ENCODE measurements around the gene CPNE1. TPM values are rescaled to one million over a fixed set of nuclear protein-coding genes. Genes with fewer than 3 reads are reported as not detected.

Gene CPNE1
- total RNA-seq, 6 donors from 2014 or later, result 48.8 to 210 (median 177) TPM

DNA sequence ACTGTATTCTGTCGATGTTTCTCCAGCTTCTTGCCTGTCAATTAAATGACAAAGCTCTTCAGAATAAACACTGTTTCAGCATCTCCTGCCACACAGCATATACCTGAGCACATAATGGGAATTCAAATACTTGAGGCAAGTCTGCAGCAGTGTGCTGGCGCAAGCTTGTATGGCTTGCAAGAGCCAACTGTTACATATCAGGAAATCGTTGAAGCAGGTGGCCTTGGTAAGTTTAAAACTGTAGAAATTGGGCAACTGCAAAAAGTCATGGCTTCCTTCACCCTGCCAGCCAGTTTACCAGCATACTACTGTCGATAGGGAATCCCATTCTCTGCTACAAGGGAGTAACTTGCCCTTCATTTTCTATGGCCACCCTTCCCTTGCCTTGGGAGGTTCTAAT is 23.0 kb downstream of the CPNE1 start:
- no peak overlapping the region for H3K27ac ChIP-seq
- no peak overlapping the region for H3K4me3 ChIP-seq
- H3K27me3 ChIP-seq, result no peaks in the 10 kb centered on the region
- no peaks in the 10 kb centered on the region for H3K9me3 ChIP-seq
- WGBS, 2 donors, result 70 to 81% methylated on average over 4 of the region's 4 CpGs
- ATAC-seq (ENCODE audit: low FRiP score in 2 of 2) (no peak), DNase-seq (no peak)
- TF ChIP-seq POLR2AphosphoS5 (IDR thresholded peaks at IDR 0.05), result no peak
- no peak for TF ChIP-seq EP300 (IDR thresholded peaks at IDR 0.05)
- no peak for TF ChIP-seq POLR2A (IDR thresholded peaks at IDR 0.05)
- TF ChIP-seq, protein P1, sequence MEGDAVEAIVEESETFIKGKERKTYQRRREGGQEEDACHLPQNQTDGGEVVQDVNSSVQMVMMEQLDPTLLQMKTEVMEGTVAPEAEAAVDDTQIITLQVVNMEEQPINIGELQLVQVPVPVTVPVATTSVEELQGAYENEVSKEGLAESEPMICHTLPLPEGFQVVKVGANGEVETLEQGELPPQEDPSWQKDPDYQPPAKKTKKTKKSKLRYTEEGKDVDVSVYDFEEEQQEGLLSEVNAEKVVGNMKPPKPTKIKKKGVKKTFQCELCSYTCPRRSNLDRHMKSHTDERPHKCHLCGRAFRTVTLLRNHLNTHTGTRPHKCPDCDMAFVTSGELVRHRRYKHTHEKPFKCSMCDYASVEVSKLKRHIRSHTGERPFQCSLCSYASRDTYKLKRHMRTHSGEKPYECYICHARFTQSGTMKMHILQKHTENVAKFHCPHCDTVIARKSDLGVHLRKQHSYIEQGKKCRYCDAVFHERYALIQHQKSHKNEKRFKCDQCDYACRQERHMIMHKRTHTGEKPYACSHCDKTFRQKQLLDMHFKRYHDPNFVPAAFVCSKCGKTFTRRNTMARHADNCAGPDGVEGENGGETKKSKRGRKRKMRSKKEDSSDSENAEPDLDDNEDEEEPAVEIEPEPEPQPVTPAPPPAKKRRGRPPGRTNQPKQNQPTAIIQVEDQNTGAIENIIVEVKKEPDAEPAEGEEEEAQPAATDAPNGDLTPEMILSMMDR (IDR thresholded peaks at IDR 0.05), result no peak
- no peaks in the 10 kb centered on the region for H3K4me1 ChIP-seq
- no peaks in the 10 kb centered on the region for H3K36me3 ChIP-seq

DNA sequence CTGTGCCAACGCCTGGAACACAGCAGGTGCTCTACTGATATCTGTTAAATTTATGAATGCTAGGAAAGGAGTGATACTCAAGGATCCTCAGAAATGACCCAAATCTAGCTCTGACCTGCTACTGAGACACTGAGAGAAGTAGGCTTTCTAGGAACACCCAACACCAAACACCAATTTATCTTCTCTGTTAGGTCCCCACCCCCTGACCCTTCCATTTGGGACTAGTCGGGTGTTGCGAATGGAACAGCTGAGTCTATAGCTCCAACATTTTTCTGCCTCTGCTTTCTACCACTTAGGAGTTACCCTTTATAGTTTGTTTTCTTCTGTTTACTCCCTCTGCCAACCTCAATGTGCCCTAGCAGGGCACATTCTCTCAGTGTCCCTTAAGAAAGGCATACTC is 24.0 kb downstream of the CPNE1 start:
- H3K27ac ChIP-seq, result no peak overlapping the region
- no peak overlapping the region for H3K4me3 ChIP-seq
- no peak for ATAC-seq (ENCODE audit: low FRiP score in 2 of 2)
- H3K36me3 ChIP-seq, result no peaks in the 10 kb centered on the region
- no peaks in the 10 kb centered on the region for H3K27me3 ChIP-seq
- H3K9me3 ChIP-seq, result no peaks in the 10 kb centered on the region
- no peak for DNase-seq
- TF ChIP-seq POLR2A (IDR thresholded peaks at IDR 0.05) (no peak), EP300 (IDR thresholded peaks at IDR 0.05) (no peak), POLR2AphosphoS5 (IDR thresholded peaks at IDR 0.05) (no peak)
- TF ChIP-seq, protein P1 (IDR thresholded peaks at IDR 0.05), result no peak
- peaks cover 0 to 5% (median 2%) of the 10 kb centered on the region in 4 donors for H3K4me1 ChIP-seq
- WGBS, 2 donors, result 81 to 94% methylated on average over 3 of the region's 3 CpGs

DNA sequence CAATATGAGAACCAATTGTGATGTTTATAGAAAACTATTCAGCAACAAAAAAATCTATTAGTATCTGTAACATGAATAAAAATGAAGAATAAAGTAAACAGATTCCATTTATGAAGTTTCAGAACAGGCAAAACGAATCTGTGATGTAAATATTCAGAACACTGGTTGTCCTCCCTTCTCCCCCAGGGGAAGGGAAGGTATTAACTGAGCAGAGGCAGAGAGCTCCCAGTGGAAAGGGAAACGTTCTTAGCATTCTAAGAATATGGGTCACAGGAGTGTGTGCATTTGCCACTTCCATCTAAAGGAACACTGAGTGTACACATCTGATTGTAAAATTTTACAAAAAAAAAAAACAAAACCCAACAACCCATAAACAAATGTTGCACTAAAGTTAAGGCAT is 25.9 kb downstream of the CPNE1 start:
- WGBS, 2 donors, result 54 to 55% methylated on average over 2 of the region's 2 CpGs

DNA sequence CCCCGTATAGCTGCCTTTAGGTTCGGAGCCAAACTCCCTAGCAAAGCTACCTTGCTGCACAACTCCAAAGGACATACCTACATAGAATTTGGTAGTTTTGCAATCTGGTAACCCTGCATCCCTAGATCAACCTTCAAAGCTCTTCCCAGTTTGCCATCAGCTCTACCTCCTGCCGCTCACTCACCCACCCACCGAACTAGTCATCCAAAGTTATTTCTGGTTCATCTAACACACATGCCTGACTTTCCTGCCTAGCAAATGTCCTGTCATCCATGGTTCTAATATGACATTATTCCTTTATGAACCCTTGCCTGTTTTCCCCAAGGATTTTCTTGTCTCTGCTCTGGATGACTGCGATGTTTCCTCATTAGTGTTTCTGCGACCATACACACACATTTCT is 27.4 kb downstream of the CPNE1 start:
- ATAC-seq (ENCODE audit: low FRiP score in 2 of 2) (no peak), DNase-seq (no peak)
- Histone ChIP-seq H3K4me1 (peaks cover 0 to 11% (median 5%) of the 10 kb centered on the region in 4 donors), H3K27me3 (no peaks in the 10 kb centered on the region), H3K4me3 (no peak overlapping the region), H3K36me3 (peaks cover 0 to 3% (median under 1%) of the 10 kb centered on the region in 4 donors), H3K9me3 (no peaks in the 10 kb centered on the region), H3K27ac (no peak overlapping the region)
- WGBS, 2 donors, result 96 to 99% methylated on average over 6 of the region's 6 CpGs
- TF ChIP-seq, protein P1 (IDR thresholded peaks at IDR 0.05), result no peak
- TF ChIP-seq POLR2A (IDR thresholded peaks at IDR 0.05), result no peak
- TF ChIP-seq EP300 (IDR thresholded peaks at IDR 0.05), result no peak
- no peak for TF ChIP-seq POLR2AphosphoS5 (IDR thresholded peaks at IDR 0.05)

More for the DNA sequence above, 25.9 kb downstream of the CPNE1 start:
- DNase-seq, result no peak
- H3K4me3 ChIP-seq, result no peak overlapping the region
- H3K27me3 ChIP-seq, result no peaks in the 10 kb centered on the region
- TF ChIP-seq POLR2A (IDR thresholded peaks at IDR 0.05), result no peak
- TF ChIP-seq, protein P1 (IDR thresholded peaks at IDR 0.05), result no peak
- TF ChIP-seq POLR2AphosphoS5 (IDR thresholded peaks at IDR 0.05), result no peak
- no peak for TF ChIP-seq EP300 (IDR thresholded peaks at IDR 0.05)
- H3K36me3 ChIP-seq, result no peaks in the 10 kb centered on the region
- no peak for ATAC-seq (ENCODE audit: low FRiP score in 2 of 2)
- no peaks in the 10 kb centered on the region for H3K9me3 ChIP-seq
- no peak overlapping the region for H3K27ac ChIP-seq
- H3K4me1 ChIP-seq, result peaks cover 0 to 11% (median 5%) of the 10 kb centered on the region in 4 donors

DNA sequence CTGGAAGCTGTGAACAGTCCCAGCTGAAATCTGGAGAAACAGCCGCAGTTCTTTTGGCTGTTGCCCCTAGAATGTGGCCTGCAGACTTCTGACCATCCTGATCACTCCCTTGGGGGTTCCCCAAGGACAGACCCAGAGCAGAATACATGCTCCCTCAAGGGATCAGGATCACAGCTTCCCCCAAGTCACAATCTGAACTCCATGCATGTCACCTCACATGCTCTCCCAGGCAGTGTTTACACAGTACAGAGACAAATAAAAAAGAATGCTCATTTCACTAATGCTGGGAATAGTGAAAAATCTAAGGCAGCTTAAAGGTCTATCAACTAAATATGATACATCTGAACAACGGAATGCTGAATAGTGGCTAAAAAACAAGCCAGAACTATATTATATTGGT is 28.6 kb downstream of the CPNE1 start:
- no peak overlapping the region for H3K4me3 ChIP-seq
- peaks cover 7 to 15% (median 12%) of the 10 kb centered on the region in 4 donors for H3K36me3 ChIP-seq
- H3K4me1 ChIP-seq, result peaks cover 0 to 11% (median 5%) of the 10 kb centered on the region in 4 donors
- no peak for ATAC-seq (ENCODE audit: low FRiP score in 2 of 2)
- TF ChIP-seq, protein P1 (IDR thresholded peaks at IDR 0.05), result no peak
- TF ChIP-seq EP300 (IDR thresholded peaks at IDR 0.05) (no peak), POLR2AphosphoS5 (IDR thresholded peaks at IDR 0.05) (no peak), POLR2A (IDR thresholded peaks at IDR 0.05) (no peak)
- no peak for DNase-seq
- no peak overlapping the region for H3K27ac ChIP-seq
- 76 to 87% methylated on average over 2 of the region's 2 CpGs for WGBS, 2 donors
- H3K27me3 ChIP-seq, result no peaks in the 10 kb centered on the region
- H3K9me3 ChIP-seq, result no peaks in the 10 kb centered on the region

All from upper lobe of left lung (tissue), 6 donors.